ENCODE measurements around the gene TBRG4. TPM values are rescaled to one million over a fixed set of nuclear protein-coding genes. Genes with fewer than 3 reads are reported as not detected.

Gene TBRG4
- total and polyA plus RNA-seq, 7 donors = 31.8 to 80.1 (median 44.6) TPM

DNA sequence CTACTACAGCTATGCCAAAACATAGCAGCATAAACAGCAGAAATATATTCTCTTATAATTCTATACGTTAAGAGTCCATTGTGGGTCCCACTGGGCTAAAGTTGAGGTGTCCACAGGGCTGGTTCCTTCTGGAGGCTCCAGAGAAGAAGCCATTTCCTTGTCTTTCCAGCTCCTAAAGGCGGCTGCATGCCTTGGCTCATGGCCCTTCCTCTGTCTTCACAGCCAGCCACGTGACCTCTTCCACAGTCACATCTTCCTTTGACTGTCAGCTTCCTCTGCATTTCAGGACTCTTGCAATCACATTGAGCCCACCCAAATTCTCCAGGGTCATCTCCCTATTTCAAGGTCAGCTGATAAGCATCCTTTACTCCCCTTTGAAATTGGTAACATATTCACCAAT is 40.0 kb downstream of the TBRG4 start:
- H3K27me3 ChIP-seq = no peaks in the 10 kb centered on the region
- no peak overlapping the region for H3K4me3 ChIP-seq
- no peak overlapping the region for H3K27ac ChIP-seq
- DNase-seq = no peak
- 82 to 86% methylated on average over 3 of the region's 3 CpGs for WGBS, 2 donors
- TF ChIP-seq EP300 (IDR thresholded peaks at IDR 0.05) (no peak), POLR2A (IDR thresholded peaks at IDR 0.05) (no peak), POLR2AphosphoS5 (IDR thresholded peaks at IDR 0.05) (no peak)
- TF ChIP-seq, protein P1, sequence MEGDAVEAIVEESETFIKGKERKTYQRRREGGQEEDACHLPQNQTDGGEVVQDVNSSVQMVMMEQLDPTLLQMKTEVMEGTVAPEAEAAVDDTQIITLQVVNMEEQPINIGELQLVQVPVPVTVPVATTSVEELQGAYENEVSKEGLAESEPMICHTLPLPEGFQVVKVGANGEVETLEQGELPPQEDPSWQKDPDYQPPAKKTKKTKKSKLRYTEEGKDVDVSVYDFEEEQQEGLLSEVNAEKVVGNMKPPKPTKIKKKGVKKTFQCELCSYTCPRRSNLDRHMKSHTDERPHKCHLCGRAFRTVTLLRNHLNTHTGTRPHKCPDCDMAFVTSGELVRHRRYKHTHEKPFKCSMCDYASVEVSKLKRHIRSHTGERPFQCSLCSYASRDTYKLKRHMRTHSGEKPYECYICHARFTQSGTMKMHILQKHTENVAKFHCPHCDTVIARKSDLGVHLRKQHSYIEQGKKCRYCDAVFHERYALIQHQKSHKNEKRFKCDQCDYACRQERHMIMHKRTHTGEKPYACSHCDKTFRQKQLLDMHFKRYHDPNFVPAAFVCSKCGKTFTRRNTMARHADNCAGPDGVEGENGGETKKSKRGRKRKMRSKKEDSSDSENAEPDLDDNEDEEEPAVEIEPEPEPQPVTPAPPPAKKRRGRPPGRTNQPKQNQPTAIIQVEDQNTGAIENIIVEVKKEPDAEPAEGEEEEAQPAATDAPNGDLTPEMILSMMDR (IDR thresholded peaks at IDR 0.05) = no peak
- peaks cover 20 to 88% (median 52%) of the 10 kb centered on the region in 4 donors for H3K36me3 ChIP-seq
- H3K4me1 ChIP-seq = no peaks in the 10 kb centered on the region
- H3K9me3 ChIP-seq = no peaks in the 10 kb centered on the region
- intact Hi-C loops (cut with DNase I) = no loop called here

DNA sequence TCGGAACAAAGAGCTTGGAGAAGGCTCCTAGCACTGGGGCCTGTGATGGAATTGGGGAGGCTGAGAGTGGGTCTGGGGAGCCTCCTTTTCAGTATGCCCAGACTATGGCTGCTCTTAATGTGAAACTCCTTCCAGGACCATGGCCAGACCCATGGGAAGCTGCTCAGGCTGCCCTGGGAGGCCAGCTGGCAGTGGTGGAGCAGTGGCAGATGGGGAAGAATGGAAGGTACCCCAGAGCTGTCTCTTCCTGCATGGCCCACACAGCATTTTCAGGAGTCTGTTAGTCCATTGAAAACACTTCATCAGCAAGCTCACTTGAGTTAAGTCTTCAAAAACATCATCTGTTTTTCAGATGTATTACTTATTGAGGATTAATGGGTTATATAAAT is 41.2 kb downstream of the TBRG4 start:
- no peak for TF ChIP-seq POLR2A (IDR thresholded peaks at IDR 0.05)
- no peak for TF ChIP-seq POLR2AphosphoS5 (IDR thresholded peaks at IDR 0.05)
- TF ChIP-seq, protein P1 (IDR thresholded peaks at IDR 0.05) = no peak
- TF ChIP-seq EP300 (IDR thresholded peaks at IDR 0.05) = no peak
- no peak for DNase-seq
- Histone ChIP-seq H3K4me1 (no peaks in the 10 kb centered on the region), H3K27me3 (no peaks in the 10 kb centered on the region), H3K36me3 (peaks cover 15 to 84% (median 48%) of the 10 kb centered on the region in 4 donors), H3K27ac (no peak overlapping the region), H3K4me3 (no peak overlapping the region), H3K9me3 (no peaks in the 10 kb centered on the region)
- intact Hi-C loops (cut with DNase I) = no loop called here
- WGBS, 2 donors = 93 to 96% methylated on average over 1 of the region's 1 CpG

DNA sequence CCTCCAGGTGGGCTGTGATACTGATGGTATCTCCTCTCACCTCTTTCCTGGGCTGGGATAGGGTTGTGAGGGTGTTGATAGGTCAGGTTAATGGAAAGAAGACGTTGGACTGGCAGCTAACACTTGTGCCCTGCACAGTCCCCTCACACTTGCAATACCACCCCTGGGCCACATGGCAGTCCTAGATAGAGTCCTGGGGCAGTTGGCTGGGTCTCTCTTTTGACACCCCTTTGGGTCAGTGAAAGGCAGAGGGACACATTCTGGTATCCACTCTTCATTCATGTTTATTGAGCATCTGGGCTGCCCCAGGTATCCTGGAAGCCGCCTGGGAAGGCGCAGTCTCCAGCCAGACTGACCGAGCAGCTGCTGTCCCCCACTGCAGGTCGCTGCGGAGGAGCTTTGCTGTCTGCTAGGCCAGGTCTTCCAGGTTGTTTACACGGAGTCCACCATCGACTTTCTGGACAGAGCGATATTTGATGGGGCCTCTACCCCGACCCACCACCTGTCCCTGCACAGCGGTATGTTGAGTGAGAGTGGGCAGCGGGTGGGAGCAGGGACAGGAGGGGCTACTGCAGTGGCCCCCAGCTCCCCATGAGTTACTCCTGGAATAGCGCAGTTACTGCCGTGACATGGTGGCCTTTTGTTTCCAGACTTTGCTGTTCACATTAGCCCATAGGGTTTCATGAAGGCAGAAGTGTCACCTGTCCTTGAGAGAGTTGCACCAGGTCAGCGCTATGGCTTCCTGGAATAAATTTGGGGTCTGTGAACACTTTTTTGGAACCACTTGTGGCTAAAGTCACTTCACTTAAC is 41.8 kb downstream of the TBRG4 start:
- no peak for DNase-seq
- Histone ChIP-seq H3K4me3 (no peak overlapping the region), H3K36me3 (peaks cover 9 to 84% (median 46%) of the 10 kb centered on the region in 4 donors), H3K27me3 (no peaks in the 10 kb centered on the region), H3K27ac (no peak overlapping the region), H3K9me3 (no peaks in the 10 kb centered on the region), H3K4me1 (no peaks in the 10 kb centered on the region)
- TF ChIP-seq POLR2A (IDR thresholded peaks at IDR 0.05) (no peak), POLR2AphosphoS5 (IDR thresholded peaks at IDR 0.05) (no peak), EP300 (IDR thresholded peaks at IDR 0.05) (no peak)
- TF ChIP-seq, protein P1 (IDR thresholded peaks at IDR 0.05) = no peak
- intact Hi-C loops (cut with DNase I) = no loop called here
- 93 to 95% methylated on average over 15 of the region's 15 CpGs for WGBS, 2 donors

DNA sequence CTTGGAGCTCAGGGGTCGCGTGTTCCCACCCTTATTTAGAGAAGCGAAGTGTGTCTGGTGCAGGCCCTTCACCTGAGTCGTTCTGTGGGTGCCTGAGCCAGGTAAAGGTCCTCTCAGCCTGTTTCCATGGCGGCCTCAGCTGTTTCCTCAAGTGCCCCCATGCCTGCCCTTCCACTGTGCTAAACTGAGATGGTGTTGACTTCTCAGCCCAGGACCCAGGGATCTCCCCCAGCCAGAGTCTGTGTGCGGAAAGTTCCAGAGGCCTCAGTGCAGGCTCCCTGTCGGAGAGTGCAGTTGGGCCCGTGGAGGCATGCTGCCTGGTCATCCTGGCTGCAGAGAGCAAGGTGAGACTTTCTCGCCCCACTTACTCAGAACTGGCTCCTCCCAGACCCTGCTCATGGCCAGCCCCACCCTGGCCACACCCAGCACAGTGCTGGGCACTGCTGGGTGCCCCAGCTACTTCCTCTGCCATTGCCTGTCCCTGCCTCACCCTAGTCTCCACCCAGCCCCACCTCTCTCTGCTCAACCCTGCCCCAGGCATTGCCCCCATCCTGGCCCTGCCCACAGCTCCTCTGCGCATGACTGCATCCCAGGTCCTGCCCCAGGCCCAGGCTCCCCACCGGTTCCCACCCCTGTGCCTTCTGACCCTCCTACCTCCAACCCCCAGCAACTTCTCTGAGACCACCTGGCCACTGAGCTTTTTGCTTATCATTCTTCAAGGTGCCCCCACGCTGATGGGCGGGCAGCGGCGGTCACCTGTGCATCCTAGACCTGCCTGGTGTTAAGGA is 43.1 kb downstream of the TBRG4 start:
- no peak for TF ChIP-seq POLR2A (IDR thresholded peaks at IDR 0.05)
- no peak for TF ChIP-seq POLR2AphosphoS5 (IDR thresholded peaks at IDR 0.05)
- no peak for TF ChIP-seq EP300 (IDR thresholded peaks at IDR 0.05)
- TF ChIP-seq, protein P1 (IDR thresholded peaks at IDR 0.05) = no peak
- 92 to 95% methylated on average over 15 of the region's 15 CpGs for WGBS, 2 donors
- H3K4me1 ChIP-seq = no peaks in the 10 kb centered on the region
- no peak overlapping the region for H3K27ac ChIP-seq
- no peaks in the 10 kb centered on the region for H3K27me3 ChIP-seq
- no peak for DNase-seq
- H3K4me3 ChIP-seq = no peak overlapping the region
- intact Hi-C loops (cut with DNase I) = no loop called here
- no peaks in the 10 kb centered on the region for H3K9me3 ChIP-seq
- H3K36me3 ChIP-seq = peaks cover 7 to 81% (median 44%) of the 10 kb centered on the region in 4 donors
